HG03378 (cell line): ENCODE results near the gene ADGRB2.
"Not testable (repeated sequence)": the region's sequence is repeated elsewhere in the genome, so short reads cannot be mapped to it uniquely, and the experiment has no call there.

Source experiments
- ATAC-seq: cut with Tn5 transposase; IDR thresholded peaks from one replicate; pipeline ENCODE4 v1.9.1; 2021; ENCODE audit warnings: mild to moderate bottlenecking, moderate library complexity; ENCODE audit not compliant: unreplicated experiment

The ADGRB2 gene

GRCh38 chr1:31730336-31731048, 33.6 kb downstream of the ADGRB2 start:
- no peak for ATAC-seq

- ATAC-seq: no peak
Measured at GRCh38 chr1:31727849-31728248, 36.3 kb downstream of the ADGRB2 start.

GRCh38 chr1:31727195-31727594, 36.9 kb downstream of the ADGRB2 start:
- ATAC-seq: no peak

- no peak for ATAC-seq
Measured at GRCh38 chr1:31726715-31727114, 37.4 kb downstream of the ADGRB2 start.

GRCh38 chr1:31725777-31726535, 38.2 kb downstream of the ADGRB2 start:
- ATAC-seq: no peak

GRCh38 chr1:31725134-31725533, 39.0 kb downstream of the ADGRB2 start:
- no peak for ATAC-seq

GRCh38 chr1:31723828-31724359, 40.2 kb downstream of the ADGRB2 start:
- ATAC-seq: no peak

- no peak for ATAC-seq
Measured at GRCh38 chr1:31718327-31718897, 45.7 kb downstream of the ADGRB2 start.

- no peak for ATAC-seq
Measured at GRCh38 chr1:31717341-31717740, 46.8 kb downstream of the ADGRB2 start.

GRCh38 chr1:31715873-31716220, 48.3 kb downstream of the ADGRB2 start:
- no peak for ATAC-seq

- no peak for ATAC-seq
Measured at GRCh38 chr1:31715087-31715872, 48.9 kb downstream of the ADGRB2 start.

- no peak for ATAC-seq
Measured at GRCh38 chr1:31714442-31715086, 49.6 kb downstream of the ADGRB2 start.

- ATAC-seq: no peak
Measured at GRCh38 chr1:31712630-31713029, 51.5 kb downstream of the ADGRB2 start.

- no peak for ATAC-seq
Measured at GRCh38 chr1:31712068-31712467, 52.1 kb downstream of the ADGRB2 start.

GRCh38 chr1:31708324-31708723, 55.8 kb downstream of the ADGRB2 start:
- ATAC-seq: no peak

- no peak for ATAC-seq
Measured at GRCh38 chr1:31707711-31708110, 56.4 kb downstream of the ADGRB2 start.

- not testable (repeated sequence) for ATAC-seq
Measured at GRCh38 chr1:31707059-31707600, 57.0 kb downstream of the ADGRB2 start.

GRCh38 chr1:31706384-31707058, 57.6 kb downstream of the ADGRB2 start:
- no peak for ATAC-seq

GRCh38 chr1:31705080-31705866, 58.9 kb downstream of the ADGRB2 start:
- ATAC-seq: no peak
